Gastroesophageal sphincter (tissue), 3 donors: ENCODE measurements around the gene SLC5A8.

Source experiments
- CTCF ChIP-seq, 4 experiments: fragments of 200-600 bp in 2 of 4; fragments of 450-650 bp in 2 of 4; sonication (generic) in 1 of 4; IDR thresholded peaks; one replicate each; pipeline ENCODE4 v1.5.1; 2017 to 2019; ENCODE audit warnings: antibody characterized with exemption in 4 of 4, mild to moderate bottlenecking in 2 of 4, moderate library complexity in 2 of 4
- EP300 ChIP-seq: sonication (generic); formaldehyde crosslinking; IDR thresholded peaks from one replicate; pipeline ENCODE4 v1.6.1; 2017; ENCODE audit warnings: antibody characterized with exemption, mild to moderate bottlenecking
- POLR2A ChIP-seq, 2 donors: fragments of 450-650 bp; IDR thresholded peaks; one replicate each; pipeline ENCODE4 v1.6.1; 2017; ENCODE audit warnings: antibody characterized with exemption in 2 of 2, mild to moderate bottlenecking in 2 of 2, moderate library complexity in 1 of 2
- POLR2AphosphoS5 ChIP-seq: sonication (generic); formaldehyde crosslinking; IDR thresholded peaks from one replicate; pipeline ENCODE4 v1.6.1; 2017; ENCODE audit warnings: antibody characterized with exemption

- TF ChIP-seq CTCF (IDR thresholded peaks at IDR 0.05) (no peak), POLR2AphosphoS5 (no peak), POLR2A (IDR thresholded peaks at IDR 0.05) (no peak), EP300 (no peak)
Observed at GRCh38 chr12:101200824-101201223, 9.2 kb downstream of the SLC5A8 start.
